Left ventricle myocardium superior (tissue), 1 donor: ENCODE data around the gene GSS. TPM values are rescaled to one million over a fixed set of nuclear protein-coding genes. Genes with fewer than 3 reads are reported as not detected.
A peak's percentile ranks its signal among the peaks of the same experiment; 100 is the strongest.

ENCODE experiments used
- ATAC-seq: fragments of 200-7000 bp; cut with Tn5 transposase; one replicate; pipeline ENCODE4 v1.9.1; 2020; ENCODE audit warnings: mild to moderate bottlenecking, moderate library complexity
- DNase-seq: peaks from one replicate; pipeline ENCODE4 v3.0.0-alpha.2; 2020
- intact Hi-C: fragments of 100-400 bp; cut with micrococcal nuclease; formaldehyde crosslinking; loops from one replicate; pipeline ENCODE4 v1.11.0; 2022
- long read RNA-seq: library from polyadenylated mRNA; unstranded; transcript quantifications from one replicate; pipeline ENCODE4 v2.0.0, GENCODE V29; 2021
- total RNA-seq: library from RNA; stranded (reverse); fragmentation: NEBNext Ultra II Directional; extraction: Animal tissue kit (Norgen Biotek cat#: 25700); gene quantifications from one replicate; pipeline ENCODE4 v1.2.1, GENCODE V29; 2021
- donor health status: DM: no; HTN: yes; CAD: no; lungs with severe emphysema.

Gene GSS
- total RNA-seq: 18.6 TPM
- long read RNA-seq, transcript GSS-201 (13 exons, 1,919 nt): major isoform, 29 of 42 reads
- long read RNA-seq, partial matches to known transcripts: 7 of 42 reads
- long read RNA-seq, other reads (novel, unspliced or antisense): 6 of 42 reads

DNA sequence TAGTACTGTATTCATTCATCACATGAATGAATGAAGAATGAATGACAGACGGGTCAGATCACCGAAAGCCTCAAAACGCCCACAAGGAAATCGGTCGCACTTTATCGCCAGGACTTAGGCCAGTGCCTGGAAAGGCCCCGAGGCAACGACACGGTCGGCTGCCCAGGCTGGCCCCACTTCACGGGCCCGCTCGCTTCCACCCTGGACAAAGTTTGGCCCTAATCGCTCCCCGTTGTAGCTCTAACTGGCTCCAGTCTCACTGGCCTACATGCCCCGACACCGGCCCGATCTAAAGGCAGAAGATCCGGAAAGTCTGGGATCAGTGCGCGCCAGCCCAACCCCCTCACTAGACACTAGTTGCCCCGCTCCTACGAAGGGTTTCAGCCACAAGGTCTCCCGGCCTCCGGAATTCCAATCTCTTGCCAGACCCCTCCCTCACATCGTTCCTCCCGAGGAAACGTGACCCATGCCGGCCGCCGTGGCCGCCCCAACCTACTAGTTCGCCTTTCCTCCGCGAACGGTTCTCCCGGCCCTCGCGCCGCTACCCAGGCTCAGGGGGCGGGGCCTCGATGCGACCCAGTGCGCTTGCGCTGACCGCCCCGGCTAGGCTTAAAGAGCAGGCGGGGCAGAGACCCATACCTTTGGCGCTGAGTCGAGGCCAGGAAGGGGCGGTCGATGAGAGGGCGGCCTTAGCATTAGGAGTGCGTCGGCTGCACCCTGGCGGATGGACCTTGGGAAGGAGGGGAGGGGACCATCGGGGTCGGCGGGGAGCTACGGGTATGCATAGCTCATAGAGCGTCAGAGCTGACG, at the start of gene GSS, which contains the start of gene MYH7B:
Gene GSS, minus strand, starts transcription at position 576 of the 810 bp plus-strand sequence. CDS start 3,954 bp downstream, outside the sequence.
Gene MYH7B, plus strand, starts transcription at position 638 of the 810 bp plus-strand sequence. CDS start 22,138 bp downstream, outside the sequence.
- intact Hi-C loops: loop anchor here (2.0 kb wide), 1 partner anchor 81 kb away; no protein-coding TSS in a partner anchor
- ATAC-seq: peak; percentile 93

DNA sequence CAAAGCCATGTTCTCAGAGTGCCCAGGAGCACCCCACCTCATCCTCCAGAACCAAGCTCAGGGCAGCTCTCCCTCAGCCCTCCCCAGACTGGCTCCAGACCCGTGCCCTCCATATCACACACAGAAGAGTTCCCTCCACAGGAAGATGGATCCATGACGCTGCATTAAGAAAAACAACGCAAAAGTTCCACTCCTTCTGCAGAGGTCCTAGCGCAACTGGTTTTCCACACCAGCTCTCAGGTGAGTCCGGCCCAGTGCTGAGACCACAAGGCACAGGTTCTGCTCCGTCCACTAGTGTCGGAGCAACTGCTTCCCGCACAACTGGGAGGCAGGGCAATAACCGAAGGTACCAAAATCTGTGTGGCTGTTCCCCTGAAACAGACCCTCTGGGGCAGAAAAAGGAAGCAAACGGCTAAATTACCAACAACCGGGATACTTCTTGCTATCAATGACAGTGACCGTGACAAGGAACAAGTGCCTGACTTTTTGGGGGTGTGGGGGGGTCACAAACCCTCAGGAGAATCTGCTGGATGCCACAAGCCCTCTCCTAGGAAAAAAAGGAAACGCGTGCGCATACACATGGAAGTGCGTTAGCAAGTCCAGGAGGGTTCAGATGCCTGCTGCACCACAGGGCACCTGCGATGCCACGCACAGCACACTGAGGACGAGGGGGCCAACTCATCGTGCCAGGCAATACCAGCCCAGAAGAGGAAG, 49.3 kb upstream of the GSS start:
- DNase-seq (peak; percentile 15), ATAC-seq (no peak)
- intact Hi-C loops: no loop called here

More for the DNA sequence above, at the start of gene GSS, which contains the start of gene MYH7B:
- DNase-seq: peak; percentile 100

DNA sequence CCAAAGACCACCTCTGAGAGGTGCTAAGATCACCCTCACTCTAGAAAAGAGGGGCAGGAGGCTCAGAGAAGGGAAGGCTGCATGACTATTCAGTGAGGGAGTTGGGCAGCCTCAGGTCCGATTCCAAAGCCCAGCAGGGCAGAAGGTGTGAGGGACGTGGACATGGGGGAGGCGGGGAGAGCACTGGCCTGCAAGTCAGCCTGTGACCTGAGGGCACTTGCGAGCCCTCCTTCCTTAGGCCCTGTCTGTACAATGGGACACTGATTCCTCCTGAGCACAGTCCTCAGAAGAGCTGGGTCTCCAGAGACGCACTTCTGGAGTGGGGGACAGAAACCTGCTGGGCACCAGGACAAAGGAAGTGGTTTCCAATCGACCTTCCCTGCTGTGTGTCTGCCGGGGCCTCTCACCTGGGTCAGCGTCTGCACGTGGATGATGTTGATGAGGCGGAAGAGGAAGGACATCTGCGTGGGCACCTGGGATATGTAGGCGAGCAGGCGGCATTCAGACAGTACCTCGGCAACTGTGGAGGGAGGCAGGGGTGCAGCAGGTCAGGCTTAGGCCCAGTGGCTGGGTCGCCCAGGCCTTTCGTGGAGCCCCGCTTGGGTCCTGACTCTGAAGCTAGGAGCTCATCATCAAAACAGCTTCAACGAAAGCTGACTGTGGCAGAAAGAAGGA, 48.6 kb upstream of the GSS start:
- DNase-seq (peak; percentile 28), ATAC-seq (peak; percentile 1)

DNA sequence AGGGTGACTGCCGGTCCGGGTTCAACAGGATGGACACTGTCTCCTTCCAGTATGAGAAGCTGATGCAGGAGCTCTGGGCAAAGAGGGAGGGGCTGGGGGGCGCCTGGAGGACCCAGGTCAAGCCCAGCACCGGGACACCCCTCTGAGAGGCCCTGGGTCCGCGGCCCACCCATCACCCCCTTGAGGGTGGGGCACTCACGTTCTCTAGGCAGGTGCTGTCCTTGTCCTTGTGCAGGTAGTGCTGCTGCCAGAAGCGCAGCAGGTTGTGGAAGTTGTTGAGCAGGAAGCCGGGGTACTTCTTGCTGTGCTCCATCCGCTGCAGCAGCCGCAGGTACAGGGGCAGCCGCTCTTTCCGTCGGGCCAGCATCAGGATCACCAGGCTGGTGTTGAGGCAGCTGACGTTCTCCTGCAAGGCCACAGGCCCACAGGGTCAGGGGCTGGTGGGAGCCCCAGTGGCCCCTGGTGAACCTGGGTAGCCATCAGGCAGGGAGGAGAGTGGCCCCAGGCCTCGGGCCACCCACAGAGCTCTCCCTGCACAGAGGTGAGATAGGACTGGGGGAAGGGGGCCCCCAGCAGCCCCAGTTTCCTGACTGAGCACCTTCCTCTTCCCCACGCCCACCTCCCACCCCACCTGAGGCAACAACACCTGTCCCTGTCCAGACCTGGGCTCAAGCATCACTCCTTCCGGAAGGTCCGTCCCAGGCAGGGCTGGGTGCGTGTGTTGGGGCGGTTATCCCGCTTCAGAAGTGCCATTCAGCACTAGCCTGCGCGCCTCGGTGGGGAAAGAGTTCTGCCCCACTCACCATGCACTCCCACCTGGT, 47.8 kb upstream of the GSS start:
- intact Hi-C loops: no loop called here
- ATAC-seq (peak; percentile 16), DNase-seq (peak; percentile 41)

More for the DNA sequence above, 48.6 kb upstream of the GSS start:
- intact Hi-C loops: no loop called here

DNA sequence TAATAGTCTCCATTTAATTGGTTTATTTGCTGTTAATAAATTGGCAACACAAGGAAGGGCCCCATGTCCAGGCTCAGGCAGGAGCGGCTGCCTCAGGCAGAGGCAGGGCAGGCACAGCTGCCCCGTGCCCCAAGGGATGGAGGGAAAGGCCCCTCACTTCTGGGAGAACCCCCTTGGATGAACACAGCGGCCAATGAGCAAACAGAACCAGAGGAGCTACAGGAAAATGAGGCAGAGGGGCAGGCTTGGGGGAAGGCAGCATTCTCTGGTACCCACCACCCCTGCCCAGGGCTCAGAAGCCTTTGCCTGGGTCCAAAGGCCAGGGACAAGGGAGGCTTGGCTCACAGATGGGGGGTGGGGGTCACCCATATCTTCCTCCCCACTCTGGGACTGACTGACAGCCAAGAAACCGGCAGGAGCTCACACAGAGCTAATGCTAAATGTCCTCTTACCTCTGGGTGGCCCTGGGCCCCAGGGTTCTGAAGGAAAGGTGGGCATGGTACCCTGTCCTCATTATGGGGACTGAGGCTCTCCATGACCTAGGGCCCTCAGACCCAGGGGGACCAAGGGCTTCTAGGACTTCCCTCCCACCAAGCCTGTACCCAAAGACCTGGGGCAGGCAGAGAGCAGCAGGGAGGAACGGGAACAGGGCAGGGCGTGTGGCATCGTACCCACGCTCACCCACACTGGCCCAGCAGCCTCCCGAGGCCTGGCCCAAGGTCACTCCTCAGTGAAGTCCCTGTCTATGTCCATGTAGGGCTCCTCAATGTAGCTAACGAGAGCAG, 47.0 kb upstream of the GSS start:
- ATAC-seq: peak; percentile 38
- intact Hi-C loops: no loop called here
- peak; percentile 38 for DNase-seq

DNA sequence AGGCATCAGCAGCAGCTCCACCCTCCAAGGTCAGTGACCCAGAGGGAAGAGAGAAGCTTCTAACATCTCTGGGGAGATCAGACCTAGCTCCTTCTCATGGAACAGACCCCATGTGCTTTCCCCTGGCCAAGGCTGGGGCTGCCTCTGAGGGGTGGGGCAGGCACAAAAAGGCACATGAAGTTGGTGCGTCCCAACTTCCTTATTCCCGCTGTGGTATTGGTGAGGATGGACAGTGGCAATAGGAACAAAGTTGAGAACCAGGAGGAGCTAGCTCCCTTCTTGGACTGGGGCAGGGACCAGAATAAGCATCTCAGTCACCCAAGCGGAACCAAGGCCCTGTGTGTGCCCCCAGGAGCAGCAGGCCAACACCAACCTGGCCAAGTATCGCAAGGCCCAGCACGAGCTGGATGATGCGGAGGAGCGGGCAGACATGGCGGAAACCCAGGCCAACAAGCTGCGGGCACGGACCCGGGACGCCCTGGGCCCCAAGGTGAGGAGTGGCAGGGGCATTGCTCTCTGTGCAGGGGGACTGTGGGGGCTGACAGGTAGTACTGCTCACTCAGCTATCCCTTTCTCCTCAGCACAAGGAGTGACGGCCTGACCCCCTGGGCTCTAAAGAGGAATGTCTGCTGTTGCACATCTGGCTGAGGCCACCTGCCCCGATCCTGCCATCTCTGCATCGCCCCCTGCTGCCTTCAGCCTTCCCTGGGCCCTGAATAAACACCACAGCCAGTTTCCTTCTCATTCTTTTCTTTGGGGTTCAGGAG, 46.2 kb upstream of the GSS start:
- ATAC-seq (no peak), DNase-seq (peak; percentile 31)
- intact Hi-C loops: no loop called here

DNA sequence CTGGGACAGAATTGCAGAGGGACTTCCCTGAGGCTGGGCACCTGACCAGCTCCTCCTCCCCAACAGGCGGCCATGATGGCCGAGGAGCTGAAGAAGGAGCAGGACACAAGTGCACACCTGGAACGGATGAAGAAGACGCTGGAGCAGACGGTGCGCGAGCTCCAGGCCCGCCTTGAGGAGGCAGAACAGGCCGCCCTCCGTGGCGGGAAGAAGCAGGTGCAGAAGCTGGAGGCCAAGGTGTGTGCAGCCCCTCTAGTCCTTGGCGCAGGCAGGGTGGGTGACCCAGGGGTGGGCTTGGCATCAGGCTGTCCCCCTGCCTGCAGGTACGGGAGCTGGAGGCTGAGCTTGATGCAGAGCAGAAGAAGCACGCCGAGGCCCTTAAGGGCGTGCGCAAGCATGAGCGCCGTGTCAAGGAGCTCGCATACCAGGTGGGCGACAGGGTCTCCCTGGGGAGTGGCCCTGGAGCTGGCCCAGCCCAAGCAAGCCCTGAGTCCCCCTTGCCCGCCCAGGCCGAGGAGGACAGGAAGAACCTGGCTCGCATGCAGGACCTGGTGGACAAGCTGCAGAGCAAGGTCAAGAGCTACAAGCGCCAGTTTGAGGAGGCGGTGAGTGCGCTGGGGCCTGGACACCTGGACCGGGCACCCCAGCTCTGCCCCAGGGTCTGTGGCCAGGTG, 45.5 kb upstream of the GSS start:
- intact Hi-C loops: no loop called here
- DNase-seq (peak; percentile 24), ATAC-seq (no peak)

DNA sequence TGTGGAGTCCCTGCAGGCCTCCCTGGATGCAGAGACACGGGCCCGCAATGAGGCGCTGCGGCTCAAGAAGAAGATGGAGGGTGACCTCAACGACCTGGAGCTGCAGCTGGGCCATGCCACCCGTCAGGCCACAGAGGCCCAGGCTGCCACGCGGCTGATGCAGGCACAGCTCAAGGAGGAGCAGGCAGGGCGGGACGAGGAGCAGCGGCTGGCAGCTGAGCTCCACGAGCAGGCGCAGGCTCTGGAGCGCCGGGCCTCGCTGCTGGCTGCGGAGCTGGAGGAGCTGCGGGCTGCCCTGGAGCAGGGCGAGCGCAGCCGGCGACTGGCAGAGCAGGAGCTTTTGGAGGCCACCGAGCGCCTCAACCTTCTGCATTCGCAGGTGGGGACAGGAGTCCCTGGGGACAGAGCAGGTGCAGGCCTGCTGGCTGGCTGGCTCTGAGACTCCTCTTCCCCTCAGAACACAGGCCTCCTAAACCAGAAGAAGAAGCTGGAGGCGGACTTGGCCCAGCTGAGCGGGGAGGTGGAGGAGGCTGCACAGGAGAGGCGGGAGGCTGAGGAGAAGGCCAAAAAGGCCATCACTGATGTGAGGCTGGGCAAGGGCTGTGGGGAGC, 44.8 kb upstream of the GSS start:
- peak; percentile 29 for DNase-seq
- ATAC-seq: no peak
- intact Hi-C loops: no loop called here

DNA sequence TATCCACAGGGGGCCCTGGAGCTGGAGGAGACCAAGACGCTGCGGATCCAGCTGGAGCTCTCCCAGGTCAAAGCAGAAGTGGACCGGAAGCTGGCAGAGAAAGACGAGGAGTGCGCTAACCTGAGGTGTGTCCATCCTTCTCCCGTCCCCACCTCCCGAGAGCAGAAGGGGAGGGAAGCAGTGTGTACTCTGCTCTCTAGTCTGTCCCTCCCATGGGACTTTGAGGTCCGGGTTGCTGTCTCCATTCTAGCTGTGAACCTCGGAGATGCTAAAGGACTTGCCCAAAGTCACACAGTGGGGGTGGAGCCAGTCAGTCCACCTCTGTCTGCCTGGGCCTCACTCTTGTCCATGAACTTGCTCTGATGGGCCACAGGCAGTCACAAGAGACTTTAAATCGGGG, 44.2 kb upstream of the GSS start:
- ATAC-seq (no peak), DNase-seq (peak; percentile 33)
- intact Hi-C loops: no loop called here

DNA sequence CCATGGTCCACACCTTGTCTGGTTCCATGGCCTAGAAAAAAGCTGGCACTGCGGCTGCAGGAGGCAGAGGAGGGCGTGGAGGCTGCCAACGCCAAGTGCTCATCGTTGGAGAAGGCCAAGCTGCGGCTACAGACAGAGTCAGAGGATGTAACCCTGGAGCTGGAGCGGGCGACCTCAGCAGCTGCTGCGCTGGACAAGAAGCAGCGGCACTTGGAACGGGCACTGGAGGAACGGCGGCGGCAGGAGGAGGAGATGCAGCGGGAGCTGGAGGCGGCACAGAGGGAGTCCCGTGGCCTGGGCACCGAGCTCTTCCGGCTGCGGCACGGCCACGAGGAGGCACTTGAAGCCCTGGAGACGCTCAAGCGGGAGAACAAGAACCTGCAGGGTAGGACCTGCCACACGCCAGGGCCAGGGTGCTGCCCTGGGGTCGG, 43.4 kb upstream of the GSS start:
- DNase-seq: peak; percentile 34
- ATAC-seq: no peak
- intact Hi-C loops: no loop called here

DNA sequence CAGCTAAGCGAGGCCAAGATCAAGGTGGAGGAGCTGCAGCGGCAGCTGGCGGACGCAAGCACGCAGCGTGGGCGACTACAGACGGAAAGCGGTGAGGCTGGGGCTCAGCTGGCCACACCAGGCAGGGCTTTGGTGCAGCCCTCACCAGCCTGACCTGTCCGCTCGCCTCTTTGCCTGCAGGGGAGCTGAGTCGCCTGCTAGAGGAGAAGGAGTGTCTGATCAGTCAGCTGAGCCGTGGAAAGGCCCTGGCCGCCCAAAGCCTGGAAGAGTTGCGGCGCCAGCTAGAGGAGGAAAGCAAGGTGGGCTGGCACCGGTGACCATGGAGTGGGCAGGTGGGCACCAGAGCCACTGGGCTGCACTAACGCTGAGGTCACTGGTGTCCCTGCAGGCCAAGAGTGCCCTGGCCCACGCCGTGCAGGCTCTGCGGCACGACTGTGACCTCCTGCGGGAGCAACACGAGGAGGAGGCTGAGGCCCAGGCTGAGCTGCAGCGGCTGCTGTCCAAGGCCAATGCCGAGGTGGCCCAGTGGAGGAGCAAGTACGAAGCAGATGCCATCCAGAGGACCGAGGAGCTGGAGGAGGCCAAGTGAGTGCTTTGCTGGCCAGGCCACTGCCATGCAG, 42.8 kb upstream of the GSS start:
- intact Hi-C loops: no loop called here
- DNase-seq (peak; percentile 35), ATAC-seq (no peak)

DNA sequence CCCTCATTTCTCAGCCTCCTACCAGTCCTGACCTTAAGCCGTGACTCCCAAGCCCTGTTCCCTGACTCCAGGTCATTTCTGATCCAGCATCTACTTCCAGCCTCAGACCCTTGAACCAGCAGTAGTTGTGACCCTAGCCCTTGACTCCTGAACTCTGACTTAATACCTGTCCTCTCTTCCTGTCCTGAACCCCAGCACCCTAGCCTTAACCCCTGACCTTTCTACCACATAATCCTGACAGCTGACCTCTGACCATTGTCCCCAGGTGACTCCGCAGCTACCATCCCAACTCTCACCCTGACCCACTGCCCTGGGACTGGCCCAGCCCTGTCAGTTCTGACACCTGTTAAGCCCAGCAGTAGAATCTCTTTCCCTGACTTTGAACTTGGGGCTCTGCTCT, 42.2 kb upstream of the GSS start:
- ATAC-seq (no peak), DNase-seq (peak; percentile 15)
- intact Hi-C loops: no loop called here

DNA sequence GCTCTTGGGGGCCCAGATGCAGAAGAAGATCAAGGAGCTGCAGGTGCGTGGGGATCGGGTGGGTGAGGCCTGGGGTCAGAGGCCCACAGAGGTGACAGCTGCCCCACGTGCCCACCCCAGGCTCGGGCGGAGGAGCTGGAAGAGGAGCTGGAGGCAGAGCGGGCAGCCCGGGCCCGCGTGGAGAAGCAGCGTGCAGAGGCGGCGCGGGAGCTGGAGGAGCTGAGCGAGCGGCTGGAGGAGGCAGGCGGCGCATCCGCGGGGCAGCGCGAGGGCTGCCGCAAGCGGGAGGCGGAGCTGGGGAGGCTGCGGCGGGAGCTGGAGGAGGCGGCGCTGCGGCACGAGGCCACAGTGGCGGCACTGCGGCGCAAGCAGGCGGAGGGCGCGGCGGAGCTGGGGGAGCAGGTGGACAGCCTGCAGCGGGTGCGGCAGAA, 41.5 kb upstream of the GSS start:
- intact Hi-C loops: no loop called here
- ATAC-seq: peak; percentile 11
- DNase-seq: peak; percentile 68

DNA sequence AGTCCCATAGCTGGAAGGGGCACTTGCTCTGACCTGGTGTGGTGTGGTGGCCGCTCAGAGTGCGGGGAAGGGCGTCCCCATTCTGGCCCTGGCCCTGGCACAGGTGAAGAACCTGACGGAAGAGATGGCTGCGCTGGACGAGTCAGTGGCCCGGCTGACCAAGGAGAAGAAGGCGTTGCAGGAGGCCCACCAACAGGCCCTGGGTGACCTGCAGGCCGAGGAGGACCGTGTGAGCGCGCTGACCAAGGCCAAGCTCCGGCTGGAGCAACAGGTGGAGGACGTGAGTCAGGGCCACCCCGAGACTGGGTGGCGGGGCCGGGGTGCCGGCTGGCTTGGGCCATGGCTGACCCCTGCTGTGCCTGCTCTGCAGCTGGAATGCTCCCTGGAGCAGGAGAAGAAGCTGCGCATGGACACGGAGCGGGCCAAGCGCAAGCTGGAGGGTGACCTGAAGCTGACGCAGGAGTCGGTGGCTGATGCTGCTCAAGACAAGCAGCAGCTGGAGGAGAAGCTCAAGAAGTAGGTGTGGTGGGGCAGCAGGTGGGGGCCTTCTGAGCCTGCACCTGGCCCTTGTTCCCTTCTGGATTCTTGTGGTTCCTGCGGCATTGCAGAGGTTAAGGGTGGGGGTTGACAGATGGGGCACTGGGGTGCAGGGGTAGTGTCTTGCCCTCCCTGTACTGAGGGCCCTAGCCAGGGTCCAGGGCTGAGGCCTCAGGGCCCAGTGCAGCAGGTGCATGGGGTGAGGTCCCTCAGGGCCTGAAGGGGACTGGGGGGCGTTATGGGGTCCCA, 40.8 kb upstream of the GSS start:
- peak; percentile 34 for DNase-seq
- intact Hi-C loops: no loop called here

DNA sequence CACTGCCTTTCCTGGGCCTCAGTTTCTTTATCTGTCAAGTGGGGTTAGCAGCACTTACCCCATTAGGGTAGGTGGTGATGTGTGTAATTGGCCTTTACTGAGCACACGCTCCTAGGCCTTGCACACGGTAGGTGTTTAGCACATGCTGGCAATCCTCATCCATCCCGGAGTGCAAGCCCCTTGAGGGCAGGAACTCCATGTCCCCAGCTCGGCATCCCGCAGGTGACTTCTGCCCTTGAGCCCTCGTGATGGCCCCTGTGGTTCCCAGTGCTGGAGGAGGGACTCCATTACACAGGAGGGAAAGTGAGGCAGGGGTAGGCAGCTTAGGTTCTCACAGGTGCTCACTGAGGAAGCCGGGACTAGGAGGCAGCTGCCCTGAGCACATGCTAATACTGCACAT, 40.1 kb upstream of the GSS start:
- no peak for ATAC-seq
- peak; percentile 20 for DNase-seq
- intact Hi-C loops: no loop called here

More for the DNA sequence above, 40.8 kb upstream of the GSS start:
- ATAC-seq: no peak
